Activated T-helper 1 cell treated with anti-CD3 and anti-CD28 coated beads, Interleukin-12 subunit alpha, Interleukin-12 subunit beta, Interleukin-2, Interleukin-4 antibody, amounts not matched to agents 30 ng/mL and 10 ng/mL and 1 ng/mL, durations not matched to agents 14 hours and 24 hours and 36 hours (primary cell): Measurements from ENCODE around the gene ARHGAP6. TPM values are rescaled to one million over a fixed set of nuclear protein-coding genes. Genes with fewer than 3 reads are reported as not detected.

Source experiments
- DNase-seq: peaks from one replicate; pipeline ENCODE4 v3.0.0; 2021; ENCODE audit warnings: low spot score
- H3K27ac Mint-ChIP-seq: one replicate; pipeline ENCODE4 v1.8.0; 2021; ENCODE audit warnings: mild to moderate bottlenecking, mixed read lengths
- H3K27me3 Mint-ChIP-seq: one replicate; pipeline ENCODE4 v1.8.0; 2022; ENCODE audit warnings: mild to moderate bottlenecking, moderate library complexity, mixed read lengths; ENCODE audit not compliant: insufficient read depth
- H3K36me3 Mint-ChIP-seq: one replicate; pipeline ENCODE4 v1.8.0; 2021; ENCODE audit warnings: low read depth, mixed read lengths
- H3K4me1 Mint-ChIP-seq: one replicate; pipeline ENCODE4 v1.8.0; 2021; ENCODE audit warnings: low read depth, mixed read lengths
- H3K4me3 Mint-ChIP-seq: one replicate; pipeline ENCODE4 v1.8.0; 2021; ENCODE audit warnings: mild to moderate bottlenecking, moderate library complexity, mixed read lengths
- H3K9me3 Mint-ChIP-seq: one replicate; pipeline ENCODE4 v1.8.0; 2021; ENCODE audit warnings: mixed read lengths
- intact Hi-C: fragments of 100-400 bp; cut with micrococcal nuclease; formaldehyde crosslinking; loops from one replicate; pipeline ENCODE4 v1.15.1; 2024
- total RNA-seq: library from RNA; stranded (reverse); gene quantifications from 2 replicates; pipeline ENCODE4 v1.2.3, GENCODE V29; 2022

Gene ARHGAP6, protein sequence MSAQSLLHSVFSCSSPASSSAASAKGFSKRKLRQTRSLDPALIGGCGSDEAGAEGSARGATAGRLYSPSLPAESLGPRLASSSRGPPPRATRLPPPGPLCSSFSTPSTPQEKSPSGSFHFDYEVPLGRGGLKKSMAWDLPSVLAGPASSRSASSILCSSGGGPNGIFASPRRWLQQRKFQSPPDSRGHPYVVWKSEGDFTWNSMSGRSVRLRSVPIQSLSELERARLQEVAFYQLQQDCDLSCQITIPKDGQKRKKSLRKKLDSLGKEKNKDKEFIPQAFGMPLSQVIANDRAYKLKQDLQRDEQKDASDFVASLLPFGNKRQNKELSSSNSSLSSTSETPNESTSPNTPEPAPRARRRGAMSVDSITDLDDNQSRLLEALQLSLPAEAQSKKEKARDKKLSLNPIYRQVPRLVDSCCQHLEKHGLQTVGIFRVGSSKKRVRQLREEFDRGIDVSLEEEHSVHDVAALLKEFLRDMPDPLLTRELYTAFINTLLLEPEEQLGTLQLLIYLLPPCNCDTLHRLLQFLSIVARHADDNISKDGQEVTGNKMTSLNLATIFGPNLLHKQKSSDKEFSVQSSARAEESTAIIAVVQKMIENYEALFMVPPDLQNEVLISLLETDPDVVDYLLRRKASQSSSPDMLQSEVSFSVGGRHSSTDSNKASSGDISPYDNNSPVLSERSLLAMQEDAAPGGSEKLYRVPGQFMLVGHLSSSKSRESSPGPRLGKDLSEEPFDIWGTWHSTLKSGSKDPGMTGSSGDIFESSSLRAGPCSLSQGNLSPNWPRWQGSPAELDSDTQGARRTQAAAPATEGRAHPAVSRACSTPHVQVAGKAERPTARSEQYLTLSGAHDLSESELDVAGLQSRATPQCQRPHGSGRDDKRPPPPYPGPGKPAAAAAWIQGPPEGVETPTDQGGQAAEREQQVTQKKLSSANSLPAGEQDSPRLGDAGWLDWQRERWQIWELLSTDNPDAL (N-terminal part only)
- total RNA-seq: not detected in 2 replicates

DNA sequence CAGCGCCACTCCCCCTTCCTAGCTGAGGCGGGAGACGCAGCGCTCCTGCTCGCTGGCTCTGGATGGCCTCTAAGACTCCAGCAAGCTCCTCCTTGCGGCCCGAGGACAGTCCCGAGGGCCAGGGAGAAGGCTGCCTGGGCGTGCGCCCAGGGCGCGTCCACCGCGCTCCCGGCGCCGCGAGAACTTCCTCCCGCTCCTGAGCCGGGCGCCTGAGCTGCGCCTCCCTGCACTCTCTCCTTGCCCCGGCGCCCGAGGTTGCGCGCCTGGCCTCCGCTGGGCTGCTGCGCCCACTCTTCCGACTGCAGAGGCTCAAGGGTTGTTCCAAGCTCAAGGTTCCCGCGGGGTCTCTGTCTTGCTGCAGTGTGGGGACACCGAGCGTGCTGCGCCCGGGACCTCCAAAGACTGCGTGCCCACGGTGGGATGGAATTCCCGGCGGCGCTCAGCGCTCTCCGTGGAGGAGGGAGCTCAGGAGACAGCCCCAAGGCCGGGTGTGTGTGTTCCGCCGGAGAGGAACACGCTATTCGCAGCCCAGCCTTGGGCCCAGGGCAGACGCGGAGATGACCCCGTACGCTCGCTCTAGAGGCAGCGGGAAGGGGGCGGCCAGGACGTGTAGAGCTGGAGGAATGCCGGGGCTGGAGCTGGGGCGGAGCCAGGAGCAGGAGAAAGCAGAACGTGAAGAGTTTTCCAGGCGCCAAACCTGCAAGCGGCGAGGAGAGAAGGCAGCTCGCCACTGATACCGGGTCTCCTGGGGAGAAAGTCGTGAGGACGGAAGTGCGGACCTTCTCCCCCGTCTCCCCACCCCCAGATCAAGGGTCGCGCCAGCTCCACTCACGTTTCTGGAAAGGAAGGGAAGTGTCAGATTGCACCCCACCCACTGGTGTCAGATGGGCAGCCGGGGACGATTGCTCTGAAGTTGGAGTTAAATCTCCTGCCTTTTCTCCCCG is at the start of gene ARHGAP6:
TSS of gene ARHGAP6 (minus strand) at position 753 of the 944 bp plus-strand sequence. CDS start 1,092 bp downstream, outside the sequence.
- H3K4me3 Mint-ChIP-seq: no peak within 1 kb of the TSS
- no peak within 1 kb of the TSS for H3K27ac Mint-ChIP-seq
- DNase-seq: no peak
- H3K27me3 Mint-ChIP-seq: peaks cover 32% of the 10 kb centered on the region
- intact Hi-C loops: no loop called here
- H3K4me1 Mint-ChIP-seq: no peaks in the 10 kb centered on the region
- H3K9me3 Mint-ChIP-seq: no peaks in the 10 kb centered on the region
- H3K36me3 Mint-ChIP-seq: no peaks in the 10 kb centered on the region

DNA sequence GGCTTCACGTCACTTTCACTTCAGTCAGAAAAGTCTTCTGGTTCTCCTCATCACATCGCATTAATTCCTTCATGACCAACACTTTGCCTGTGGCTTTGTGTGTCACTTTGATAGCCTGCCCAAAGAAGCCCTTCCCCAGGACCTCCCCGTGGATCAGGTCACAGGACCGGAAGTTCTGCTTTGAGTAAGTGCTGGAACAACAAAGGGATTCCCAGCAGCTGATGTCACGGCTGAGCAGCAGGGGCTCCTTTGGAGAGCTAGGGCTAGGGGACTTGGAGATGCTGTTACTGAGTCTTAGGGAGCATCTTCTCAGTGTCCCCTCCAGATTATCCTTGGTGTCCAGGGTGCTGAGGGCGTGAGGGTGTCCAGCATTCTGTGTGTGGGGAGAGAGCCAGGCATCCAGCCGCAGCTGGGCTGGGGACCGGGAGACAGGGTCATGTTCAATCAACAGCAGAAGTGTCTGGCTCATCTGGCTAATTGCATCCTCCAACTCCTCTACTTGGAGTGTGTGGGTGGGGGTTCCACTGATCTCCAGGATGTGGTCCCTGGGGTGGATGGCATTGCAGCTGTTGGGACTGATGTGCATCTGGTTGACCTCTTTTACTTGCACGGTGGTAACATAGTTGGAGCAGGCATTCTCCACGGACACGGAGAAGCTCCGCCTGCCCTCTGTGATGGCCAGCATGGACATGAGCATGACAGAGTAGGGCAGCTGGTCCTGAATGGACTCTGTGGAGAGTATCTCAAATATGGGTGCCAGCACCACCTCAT is 39.2 kb upstream of the ARHGAP6 start:
- no peak overlapping the region for H3K27ac Mint-ChIP-seq
- no peaks in the 10 kb centered on the region for H3K36me3 Mint-ChIP-seq
- H3K4me1 Mint-ChIP-seq: no peaks in the 10 kb centered on the region
- no peaks in the 10 kb centered on the region for H3K27me3 Mint-ChIP-seq
- intact Hi-C loops: no loop called here
- H3K9me3 Mint-ChIP-seq: no peaks in the 10 kb centered on the region
- no peak overlapping the region for H3K4me3 Mint-ChIP-seq
- DNase-seq: no peak

DNA sequence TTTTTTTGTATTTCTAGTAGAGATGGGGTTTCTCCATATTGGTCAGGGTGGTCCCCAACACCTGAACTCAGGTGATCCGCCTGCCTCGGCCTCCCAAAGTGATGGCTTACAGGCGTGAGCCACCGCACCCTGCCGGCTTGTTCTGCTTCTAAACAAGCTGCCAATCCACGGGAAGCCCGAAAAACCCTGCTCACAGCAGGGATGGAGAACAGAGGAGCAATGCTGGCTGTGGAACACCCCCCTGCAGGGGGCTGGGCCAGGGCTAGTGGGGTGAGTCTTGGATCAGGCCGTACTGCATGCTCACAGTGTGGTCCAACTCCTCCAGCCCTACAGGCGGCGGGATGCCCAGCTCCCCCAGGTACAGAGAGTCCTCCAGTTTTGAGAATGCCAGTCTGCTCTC is 38.1 kb upstream of the ARHGAP6 start:
- Mint-ChIP-seq H3K9me3 (no peaks in the 10 kb centered on the region), H3K4me1 (no peaks in the 10 kb centered on the region), H3K27ac (no peak overlapping the region), H3K36me3 (no peaks in the 10 kb centered on the region), H3K27me3 (no peaks in the 10 kb centered on the region), H3K4me3 (no peak overlapping the region)
- intact Hi-C loops: no loop called here
- DNase-seq: no peak

DNA sequence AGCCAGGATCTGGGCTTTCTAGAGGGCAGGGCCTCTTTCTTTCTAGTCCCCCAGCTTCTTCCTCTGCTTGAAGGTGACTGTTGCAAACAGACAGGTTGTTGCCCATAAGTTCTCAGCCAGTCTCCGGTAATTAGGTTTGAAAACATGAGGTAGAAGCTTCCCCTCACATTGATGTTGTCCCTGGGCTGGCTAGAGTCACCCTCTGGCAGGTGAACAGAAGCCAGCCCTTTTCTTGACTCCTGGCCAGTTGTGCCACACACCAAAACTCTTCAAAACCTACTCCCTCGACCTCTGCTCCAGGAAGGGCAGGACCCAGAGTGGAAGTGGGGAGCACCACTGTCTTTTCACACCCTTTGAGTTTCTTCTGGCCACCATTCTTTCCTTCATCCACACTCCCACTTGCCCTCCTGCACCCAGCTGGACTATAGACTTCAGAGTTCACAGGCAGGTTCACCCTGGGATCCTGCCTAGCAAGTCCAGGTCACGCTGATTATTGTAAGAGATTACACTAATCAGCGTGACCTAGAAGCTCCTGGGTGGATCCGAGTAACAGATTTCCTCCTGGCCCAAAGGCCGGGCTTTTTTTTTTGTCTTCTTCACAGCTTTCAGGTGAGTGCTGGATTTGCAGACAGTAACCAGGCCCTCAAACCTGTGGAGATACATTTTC is 37.4 kb upstream of the ARHGAP6 start:
- Mint-ChIP-seq H3K36me3 (no peaks in the 10 kb centered on the region), H3K9me3 (no peaks in the 10 kb centered on the region), H3K4me3 (no peak overlapping the region), H3K27me3 (no peaks in the 10 kb centered on the region), H3K27ac (no peak overlapping the region), H3K4me1 (no peaks in the 10 kb centered on the region)
- no peak for DNase-seq
- intact Hi-C loops: no loop called here

DNA sequence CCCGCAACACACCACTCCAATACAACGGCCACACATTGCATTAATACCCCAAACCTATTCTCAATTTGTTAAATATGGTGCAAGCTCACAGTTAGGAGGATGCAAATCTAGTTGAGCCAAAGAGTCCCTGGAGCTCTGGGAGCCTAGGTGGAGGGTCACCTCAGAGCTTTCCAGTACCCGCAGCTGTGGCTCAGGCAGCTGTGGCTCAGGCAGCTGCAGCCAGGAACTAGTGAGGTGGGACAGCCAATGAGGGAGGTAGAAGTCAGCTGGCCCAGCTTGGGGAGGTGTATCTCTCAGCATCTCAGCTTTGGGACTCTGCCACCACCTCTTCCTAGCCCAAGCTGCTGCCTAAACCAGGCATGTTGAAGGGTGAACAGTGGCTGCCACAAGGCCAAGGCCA is 36.7 kb upstream of the ARHGAP6 start:
- H3K9me3 Mint-ChIP-seq: no peaks in the 10 kb centered on the region
- no peaks in the 10 kb centered on the region for H3K27me3 Mint-ChIP-seq
- no peaks in the 10 kb centered on the region for H3K36me3 Mint-ChIP-seq
- H3K4me3 Mint-ChIP-seq: no peak overlapping the region
- no peaks in the 10 kb centered on the region for H3K4me1 Mint-ChIP-seq
- no peak overlapping the region for H3K27ac Mint-ChIP-seq
- DNase-seq: no peak
- intact Hi-C loops: no loop called here

DNA sequence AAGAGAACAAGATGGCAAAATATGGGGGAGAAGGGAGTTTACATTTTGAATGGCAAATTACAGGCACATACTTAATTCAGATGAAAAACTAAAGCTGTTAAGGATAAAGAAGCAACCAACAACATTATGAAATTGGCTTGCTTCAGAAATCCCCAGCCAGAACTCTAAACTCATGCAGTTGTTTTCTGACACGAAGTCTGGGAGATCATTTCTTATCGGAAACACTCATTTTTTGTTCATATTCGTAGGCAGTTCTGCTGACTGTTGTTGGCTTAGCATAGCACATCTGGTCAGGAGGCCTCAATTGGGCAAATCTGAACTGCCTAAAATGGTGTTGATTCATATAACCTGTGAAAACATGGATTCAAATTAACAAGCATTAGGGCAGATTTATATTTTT is 33.0 kb upstream of the ARHGAP6 start:
- no peak overlapping the region for H3K27ac Mint-ChIP-seq
- H3K36me3 Mint-ChIP-seq: no peaks in the 10 kb centered on the region
- no peaks in the 10 kb centered on the region for H3K4me1 Mint-ChIP-seq
- no peaks in the 10 kb centered on the region for H3K9me3 Mint-ChIP-seq
- intact Hi-C loops: no loop called here
- H3K4me3 Mint-ChIP-seq: no peak overlapping the region
- peaks cover 2% of the 10 kb centered on the region for H3K27me3 Mint-ChIP-seq
- no peak for DNase-seq

DNA sequence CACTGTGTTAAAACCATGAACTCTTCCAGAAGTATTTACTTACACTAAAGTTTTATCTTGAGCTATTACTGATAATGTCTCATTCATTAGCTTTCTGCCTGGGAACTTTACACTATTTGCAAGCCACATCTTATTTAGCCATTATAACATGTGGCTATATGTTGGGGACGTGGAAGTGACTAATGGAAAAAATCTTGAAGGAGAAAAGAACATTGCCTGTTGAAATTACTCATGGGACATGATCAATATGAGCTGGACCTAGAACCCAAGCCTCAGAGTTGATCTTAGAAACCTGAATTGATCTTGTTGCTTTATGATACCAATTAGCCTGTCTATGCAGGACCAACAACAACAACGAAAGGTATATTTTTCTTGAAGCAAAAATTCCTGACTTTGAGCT is 22.5 kb upstream of the ARHGAP6 start:
- H3K4me1 Mint-ChIP-seq: no peaks in the 10 kb centered on the region
- no peak overlapping the region for H3K4me3 Mint-ChIP-seq
- no peak overlapping the region for H3K27ac Mint-ChIP-seq
- H3K27me3 Mint-ChIP-seq: peaks cover 10% of the 10 kb centered on the region
- intact Hi-C loops: no loop called here
- DNase-seq: no peak
- no peaks in the 10 kb centered on the region for H3K9me3 Mint-ChIP-seq
- H3K36me3 Mint-ChIP-seq: no peaks in the 10 kb centered on the region

DNA sequence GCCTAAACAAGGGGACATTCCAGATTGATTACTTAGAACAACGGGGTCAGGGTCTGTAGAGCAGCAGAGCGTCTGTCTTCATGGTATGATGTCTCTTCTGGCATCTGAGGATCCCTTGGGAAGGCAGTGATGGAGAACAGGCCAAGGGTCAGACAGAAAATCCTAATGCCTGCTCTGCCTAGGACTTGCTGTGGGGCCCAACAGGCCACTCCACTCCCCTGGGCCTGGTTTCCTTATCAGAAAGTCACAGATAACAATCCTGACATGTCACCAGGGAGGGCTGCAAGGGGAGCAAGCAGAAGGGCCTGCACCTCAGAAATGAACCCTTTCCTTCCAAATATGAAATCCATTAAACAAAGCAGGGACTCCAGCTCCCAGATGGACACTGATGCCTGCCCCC is 21.4 kb upstream of the ARHGAP6 start:
- intact Hi-C loops: no loop called here
- no peak overlapping the region for H3K27ac Mint-ChIP-seq
- no peak for DNase-seq
- no peaks in the 10 kb centered on the region for H3K36me3 Mint-ChIP-seq
- H3K9me3 Mint-ChIP-seq: no peaks in the 10 kb centered on the region
- no peaks in the 10 kb centered on the region for H3K4me1 Mint-ChIP-seq
- H3K27me3 Mint-ChIP-seq: peaks cover 10% of the 10 kb centered on the region
- no peak overlapping the region for H3K4me3 Mint-ChIP-seq

DNA sequence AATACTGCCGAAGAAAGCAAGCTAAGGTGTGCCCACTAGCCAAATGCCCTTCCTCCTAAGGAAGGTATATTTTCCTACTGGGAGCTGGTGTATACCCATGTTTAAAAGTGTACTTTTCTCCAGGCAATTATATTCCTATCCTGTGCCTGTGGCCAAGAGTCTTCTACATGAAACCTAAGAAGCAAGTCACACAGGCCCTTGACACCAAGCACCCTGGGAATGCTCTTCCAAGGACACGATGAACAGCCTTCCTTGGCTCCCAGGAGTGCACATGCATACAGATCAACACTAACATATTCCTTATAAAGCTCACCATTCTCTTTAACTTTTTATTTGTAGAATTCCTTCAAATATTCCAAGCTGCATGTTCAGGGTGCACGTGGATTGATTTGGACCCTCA is 17.3 kb upstream of the ARHGAP6 start:
- Mint-ChIP-seq H3K4me3 (no peak overlapping the region), H3K4me1 (no peaks in the 10 kb centered on the region), H3K36me3 (no peaks in the 10 kb centered on the region), H3K9me3 (no peaks in the 10 kb centered on the region), H3K27me3 (peaks cover 2% of the 10 kb centered on the region), H3K27ac (no peak overlapping the region)
- DNase-seq: no peak
- intact Hi-C loops: no loop called here

DNA sequence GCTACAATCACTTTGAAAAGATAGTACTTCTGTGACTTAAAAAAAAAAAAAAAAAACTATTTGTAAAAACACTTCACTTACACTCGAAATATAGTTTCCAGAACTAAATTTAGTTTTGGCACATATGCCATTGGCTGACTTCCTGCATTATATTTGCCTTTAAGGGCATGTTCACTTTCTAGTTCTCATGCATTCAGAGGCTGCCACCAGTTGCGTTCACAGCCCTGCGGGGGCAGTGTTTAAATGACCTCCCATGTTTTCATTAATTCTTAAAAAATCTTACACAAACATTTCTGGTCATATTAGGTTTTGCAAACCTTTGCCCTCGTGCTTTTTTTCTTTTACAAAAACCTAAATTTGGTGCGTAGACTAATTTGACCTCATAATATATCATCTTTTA is 12.4 kb upstream of the ARHGAP6 start:
- Mint-ChIP-seq H3K4me3 (no peak overlapping the region), H3K4me1 (no peaks in the 10 kb centered on the region), H3K36me3 (no peaks in the 10 kb centered on the region), H3K27ac (no peak overlapping the region), H3K27me3 (peaks cover 2% of the 10 kb centered on the region), H3K9me3 (no peaks in the 10 kb centered on the region)
- intact Hi-C loops: no loop called here
- DNase-seq: no peak

DNA sequence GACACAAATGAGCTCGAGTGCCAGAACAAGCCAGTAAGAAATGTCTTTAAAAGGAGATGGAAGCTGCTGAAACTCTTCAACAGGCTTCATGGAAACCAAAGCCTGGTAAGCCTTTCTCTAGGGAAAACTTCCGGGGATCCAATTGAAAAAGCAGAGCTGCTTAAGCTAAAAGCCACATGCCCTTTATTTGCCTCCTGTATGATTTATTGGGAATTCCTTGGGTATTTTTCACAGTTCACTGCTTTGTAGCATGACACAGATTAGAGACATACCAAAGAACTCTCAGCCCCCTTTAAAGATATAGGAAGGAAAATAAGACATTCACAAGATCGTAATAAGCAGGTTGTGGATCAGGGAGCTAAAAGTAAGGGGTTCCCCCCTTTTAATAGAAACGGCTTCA is 6.5 kb upstream of the ARHGAP6 start:
- Mint-ChIP-seq H3K36me3 (no peaks in the 10 kb centered on the region), H3K4me3 (no peak overlapping the region), H3K9me3 (no peaks in the 10 kb centered on the region), H3K4me1 (no peaks in the 10 kb centered on the region), H3K27ac (no peak overlapping the region), H3K27me3 (peaks cover 16% of the 10 kb centered on the region)
- no peak for DNase-seq
- intact Hi-C loops: no loop called here
